Thymus (tissue), 14 donors: ENCODE results near the gene UBTD2. TPM values are rescaled to one million over a fixed set of nuclear protein-coding genes. Genes with fewer than 3 reads are reported as not detected.
"Not testable (repeated sequence)": the region's sequence is repeated elsewhere in the genome, so short reads cannot be mapped to it uniquely, and the experiment has no call there.

Source experiments
- DNase-seq, 9 donors: peaks; one replicate each; pipeline ENCODE4 v3.0.0-alpha.2; 2013; ENCODE audit warnings: low spot score in 9 of 9, low read depth in 6 of 9, missing footprints in 1 of 9
- H3K27ac ChIP-seq, 2 donors: one replicate each; pipeline ENCODE4 v1.5.1; 2013; ENCODE audit warnings: control low read depth in 1 of 2, low read depth in 1 of 2, low read length in 1 of 2, mild to moderate bottlenecking in 1 of 2, moderate library complexity in 1 of 2
- H3K27me3 ChIP-seq, 2 donors: one replicate each; pipeline ENCODE4 v1.5.1; 2013; ENCODE audit warnings: low read length in 1 of 2; ENCODE audit not compliant: control insufficient read depth in 2 of 2, insufficient read depth in 1 of 2
- H3K36me3 ChIP-seq, 2 donors: one replicate each; pipeline ENCODE4 v1.5.1; 2013; ENCODE audit warnings: low read length in 1 of 2, mild to moderate bottlenecking in 1 of 2, moderate library complexity in 1 of 2; ENCODE audit not compliant: control insufficient read depth in 2 of 2, insufficient read depth in 2 of 2
- H3K4me1 ChIP-seq, 2 donors: one replicate each; pipeline ENCODE4 v1.5.1; 2013; ENCODE audit warnings: low read length in 2 of 2; ENCODE audit not compliant: control insufficient read depth in 2 of 2, insufficient read depth in 2 of 2
- H3K4me3 ChIP-seq, 2 donors: one replicate each; pipeline ENCODE4 v1.5.1; 2013; ENCODE audit warnings: low read length in 2 of 2, control low read depth in 1 of 2, mild to moderate bottlenecking in 1 of 2
- H3K9me3 ChIP-seq, 2 donors: one replicate each; pipeline ENCODE4 v1.5.1; 2013; ENCODE audit warnings: low read length in 1 of 2, mild to moderate bottlenecking in 1 of 2; ENCODE audit not compliant: control insufficient read depth in 2 of 2, insufficient read depth in 1 of 2
- WGBS: extraction: QIAGEN DNeasy Blood & Tissue Kit; methylation state at CpG from one replicate; pipeline ENCODE4 v1.1.7; 2013; 5-methylcytosine and 5-hydroxymethylcytosine counted together
- long read RNA-seq, 10 donors: transcript quantifications; one replicate each; lab custom pipeline, GENCODE V29; 2026
- polyA plus RNA-seq: library from polyadenylated mRNA; stranded (reverse); fragments of 200-250 nt; gene quantifications from one replicate; pipeline ENCODE4 v1.2.3, GENCODE V29; 2013
- total RNA-seq: library from RNA; stranded (reverse); fragments of 120-200 nt; gene quantifications from one replicate; pipeline ENCODE4 v1.2.4, GENCODE V29; 2013
- donor health status: healthy.

The UBTD2 gene
- total RNA-seq (13.2 TPM), polyA plus RNA-seq (17.8 TPM)
- long read RNA-seq, donor 1, result 0 reads
- long read RNA-seq, donor 2, result 0 reads
- long read RNA-seq, donor 3, transcript UBTD2-201 (3 exons, 3,301 nt), result major isoform, 6 of 6 reads
- long read RNA-seq, donor 3, partial matches to known transcripts, result 0 of 6 reads
- long read RNA-seq, donor 3, other reads (novel, unspliced or antisense), result 0 of 6 reads
- long read RNA-seq, donor 4, partial matches to known transcripts, result 0 of 3 reads
- long read RNA-seq, donor 4, other reads (novel, unspliced or antisense), result 0 of 3 reads
- long read RNA-seq, donor 5, transcript UBTD2-201 (3 exons, 3,301 nt), result major isoform, 13 of 13 reads
- long read RNA-seq, donor 5, partial matches to known transcripts, result 0 of 13 reads
- long read RNA-seq, donor 5, other reads (novel, unspliced or antisense), result 0 of 13 reads
- long read RNA-seq, donor 6, partial matches to known transcripts, result 0 of 4 reads
- long read RNA-seq, donor 6, other reads (novel, unspliced or antisense), result 0 of 4 reads
- long read RNA-seq, donor 7, transcript UBTD2-201 (3 exons, 3,301 nt), result major isoform, 10 of 10 reads
- long read RNA-seq, donor 7, partial matches to known transcripts, result 0 of 10 reads
- long read RNA-seq, donor 7, other reads (novel, unspliced or antisense), result 0 of 10 reads
- long read RNA-seq, donor 8, transcript UBTD2-201 (3 exons, 3,301 nt), result major isoform, 7 of 7 reads
- long read RNA-seq, donor 8, partial matches to known transcripts, result 0 of 7 reads
- long read RNA-seq, donor 8, other reads (novel, unspliced or antisense), result 0 of 7 reads
- long read RNA-seq, donor 9, transcript UBTD2-201 (3 exons, 3,301 nt), result major isoform, 7 of 7 reads
- long read RNA-seq, donor 9, partial matches to known transcripts, result 0 of 7 reads
- long read RNA-seq, donor 9, other reads (novel, unspliced or antisense), result 0 of 7 reads
- long read RNA-seq, donor 10, transcript UBTD2-201 (3 exons, 3,301 nt), result major isoform, 11 of 11 reads
- long read RNA-seq, donor 10, partial matches to known transcripts, result 0 of 11 reads
- long read RNA-seq, donor 10, other reads (novel, unspliced or antisense), result 0 of 11 reads

GRCh38 chr5:172283020-172283861 is at the start of gene UBTD2:
Gene UBTD2 (minus strand): TSS chr5:172283764. CDS start chr5:172283665, 99 bp downstream.
- peaks cover 2 to 4% of the 10 kb centered on the region in 2 donors for H3K27me3 ChIP-seq
- H3K4me3 ChIP-seq, result peak within 1 kb of the TSS; percentile 80 to 91
- peak in 5 of 9 donors; percentile 23 to 69 (median 42) for DNase-seq
- no peaks in the 10 kb centered on the region for H3K36me3 ChIP-seq
- under 1% methylated on average over 86 of the region's 87 CpGs for WGBS
- H3K27ac ChIP-seq, result peak within 1 kb of the TSS; percentile 64 to 78
- no peaks in the 10 kb centered on the region for H3K9me3 ChIP-seq
- H3K4me1 ChIP-seq, result peaks cover 3 to 11% of the 10 kb centered on the region in 2 donors

GRCh38 chr5:172326901-172327300 is 43.3 kb upstream of the UBTD2 start:
- H3K27me3 ChIP-seq, H3K9me3 ChIP-seq, H3K4me1 ChIP-seq, H3K4me3 ChIP-seq, DNase-seq, H3K27ac ChIP-seq, H3K36me3 ChIP-seq: not testable (repeated sequence)
- 90% methylated on average over 13 of the region's 13 CpGs for WGBS

GRCh38 chr5:172325452-172325851 is 41.9 kb upstream of the UBTD2 start:
- 97% methylated on average over 9 of the region's 9 CpGs for WGBS

GRCh38 chr5:172322028-172322965 is 38.7 kb upstream of the UBTD2 start:
- Histone ChIP-seq H3K4me3 (no peak overlapping the region), H3K4me1 (no peaks in the 10 kb centered on the region), H3K36me3 (no peaks in the 10 kb centered on the region), H3K9me3 (no peaks in the 10 kb centered on the region), H3K27me3 (no peaks in the 10 kb centered on the region), H3K27ac (no peak overlapping the region)
- DNase-seq, result no peak
- WGBS, result 89% methylated on average over 9 of the region's 9 CpGs

More at GRCh38 chr5:172325452-172325851, 41.9 kb upstream of the UBTD2 start:
- no peaks in the 10 kb centered on the region for H3K9me3 ChIP-seq
- no peak overlapping the region for H3K27ac ChIP-seq
- no peak for DNase-seq
- H3K36me3 ChIP-seq, result no peaks in the 10 kb centered on the region
- H3K4me1 ChIP-seq, result no peaks in the 10 kb centered on the region
- no peaks in the 10 kb centered on the region for H3K27me3 ChIP-seq
- H3K4me3 ChIP-seq, result no peak overlapping the region

GRCh38 chr5:172321593-172321992 is 38.0 kb upstream of the UBTD2 start:
- Histone ChIP-seq H3K27me3 (no peaks in the 10 kb centered on the region), H3K4me1 (no peaks in the 10 kb centered on the region), H3K9me3 (no peaks in the 10 kb centered on the region), H3K4me3 (no peak overlapping the region), H3K36me3 (no peaks in the 10 kb centered on the region), H3K27ac (no peak overlapping the region)
- DNase-seq, result no peak

- Histone ChIP-seq H3K9me3 (no peaks in the 10 kb centered on the region), H3K4me1 (no peaks in the 10 kb centered on the region), H3K27me3 (no peaks in the 10 kb centered on the region), H3K27ac (no peak overlapping the region), H3K36me3 (no peaks in the 10 kb centered on the region), H3K4me3 (no peak overlapping the region)
- DNase-seq, result no peak
- 95% methylated on average over 4 of the region's 4 CpGs for WGBS
Measured at GRCh38 chr5:172319708-172320441, 36.3 kb upstream of the UBTD2 start.

- 98% methylated on average over 11 of the region's 11 CpGs for WGBS
- Histone ChIP-seq H3K27me3 (no peaks in the 10 kb centered on the region), H3K4me3 (no peak overlapping the region), H3K36me3 (no peaks in the 10 kb centered on the region), H3K27ac (peak overlapping the region in 1 of 2 donors; percentile 65), H3K9me3 (no peaks in the 10 kb centered on the region), H3K4me1 (no peaks in the 10 kb centered on the region)
- DNase-seq, result no peak
Measured at GRCh38 chr5:172315587-172316493, 32.3 kb upstream of the UBTD2 start.
